Measurements from ENCODE around the gene UBAP1.
"Not testable (repeated sequence)": the region's sequence is repeated elsewhere in the genome, so short reads cannot be mapped to it uniquely, and the experiment has no call there.

Gene UBAP1

DNA sequence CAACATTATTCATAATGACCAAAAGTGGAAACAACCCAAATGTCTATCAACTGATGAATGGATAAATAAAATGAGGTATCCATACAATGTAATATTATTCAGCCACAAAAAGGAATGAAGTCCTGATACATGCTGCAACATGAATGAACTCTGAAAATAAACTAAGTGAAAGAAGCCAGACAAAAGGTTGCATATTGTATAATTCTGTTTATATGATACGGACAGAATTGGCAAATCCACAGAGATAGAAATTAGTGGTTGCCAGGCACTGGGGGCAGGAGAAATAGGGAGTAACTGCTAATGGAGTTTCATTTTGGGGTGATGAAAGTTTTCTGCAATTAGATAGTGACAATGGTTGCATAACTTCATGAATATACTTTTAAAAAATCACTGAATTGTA, 103.3 kb downstream of the UBAP1 start:
- no peak for DNase-seq (ENCODE audit: low read depth)
- TF ChIP-seq, protein P1, sequence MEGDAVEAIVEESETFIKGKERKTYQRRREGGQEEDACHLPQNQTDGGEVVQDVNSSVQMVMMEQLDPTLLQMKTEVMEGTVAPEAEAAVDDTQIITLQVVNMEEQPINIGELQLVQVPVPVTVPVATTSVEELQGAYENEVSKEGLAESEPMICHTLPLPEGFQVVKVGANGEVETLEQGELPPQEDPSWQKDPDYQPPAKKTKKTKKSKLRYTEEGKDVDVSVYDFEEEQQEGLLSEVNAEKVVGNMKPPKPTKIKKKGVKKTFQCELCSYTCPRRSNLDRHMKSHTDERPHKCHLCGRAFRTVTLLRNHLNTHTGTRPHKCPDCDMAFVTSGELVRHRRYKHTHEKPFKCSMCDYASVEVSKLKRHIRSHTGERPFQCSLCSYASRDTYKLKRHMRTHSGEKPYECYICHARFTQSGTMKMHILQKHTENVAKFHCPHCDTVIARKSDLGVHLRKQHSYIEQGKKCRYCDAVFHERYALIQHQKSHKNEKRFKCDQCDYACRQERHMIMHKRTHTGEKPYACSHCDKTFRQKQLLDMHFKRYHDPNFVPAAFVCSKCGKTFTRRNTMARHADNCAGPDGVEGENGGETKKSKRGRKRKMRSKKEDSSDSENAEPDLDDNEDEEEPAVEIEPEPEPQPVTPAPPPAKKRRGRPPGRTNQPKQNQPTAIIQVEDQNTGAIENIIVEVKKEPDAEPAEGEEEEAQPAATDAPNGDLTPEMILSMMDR (conservative IDR thresholded peaks at IDR 0.05; ENCODE audit: low read depth, low read length), result no peak

DNA sequence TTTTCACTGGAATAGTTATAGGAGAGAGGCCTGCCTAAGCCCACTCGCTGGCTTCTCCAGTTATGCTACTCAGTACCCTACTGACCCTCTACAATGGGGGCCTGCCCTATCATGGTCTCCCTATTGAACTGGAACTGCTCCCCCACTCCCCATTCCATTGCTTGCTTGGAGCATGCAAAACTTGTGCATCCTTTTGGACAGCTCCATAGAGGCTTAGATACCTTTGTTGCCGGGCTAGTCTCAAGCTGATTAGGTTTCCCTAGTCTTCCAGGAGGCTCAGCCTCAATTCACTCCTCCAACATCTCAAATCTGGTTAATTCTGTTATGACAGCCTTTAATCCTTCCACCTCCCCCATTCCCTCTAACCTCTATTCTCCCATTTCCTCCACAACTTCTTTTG, 110.3 kb downstream of the UBAP1 start:
- no peak overlapping the region for H3K4me3 ChIP-seq (ENCODE audit: low read depth, low read length)
- TF ChIP-seq, protein P1 (conservative IDR thresholded peaks at IDR 0.05; ENCODE audit: low read depth, low read length), result no peak
- no peak for DNase-seq (ENCODE audit: low read depth)

More for the DNA sequence above, 103.3 kb downstream of the UBAP1 start:
- no peak overlapping the region for H3K4me3 ChIP-seq (ENCODE audit: low read depth, low read length)

DNA sequence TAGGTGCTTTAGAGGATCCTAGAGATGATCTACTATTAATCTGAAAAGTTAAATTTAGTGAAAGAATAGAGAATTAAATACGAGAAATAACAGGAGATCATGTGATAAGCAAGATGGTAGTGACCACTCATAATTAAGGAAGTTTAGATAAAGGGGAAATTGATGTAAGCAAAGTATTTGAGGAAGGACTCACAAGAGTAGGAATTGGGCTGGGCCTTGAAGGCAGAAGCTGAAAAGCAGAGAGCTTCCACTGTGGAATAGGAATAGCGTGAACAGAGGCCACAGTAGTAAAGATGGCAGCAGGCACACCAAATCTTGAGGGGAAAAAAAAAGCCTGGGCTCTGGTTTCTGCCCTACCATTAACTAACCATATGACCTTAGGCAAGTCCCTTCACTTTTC, 112.2 kb downstream of the UBAP1 start:
- no peak overlapping the region for H3K4me3 ChIP-seq (ENCODE audit: low read depth, low read length)
- TF ChIP-seq, protein P1 (conservative IDR thresholded peaks at IDR 0.05; ENCODE audit: low read depth, low read length), result no peak
- no peak for DNase-seq (ENCODE audit: low read depth)

DNA sequence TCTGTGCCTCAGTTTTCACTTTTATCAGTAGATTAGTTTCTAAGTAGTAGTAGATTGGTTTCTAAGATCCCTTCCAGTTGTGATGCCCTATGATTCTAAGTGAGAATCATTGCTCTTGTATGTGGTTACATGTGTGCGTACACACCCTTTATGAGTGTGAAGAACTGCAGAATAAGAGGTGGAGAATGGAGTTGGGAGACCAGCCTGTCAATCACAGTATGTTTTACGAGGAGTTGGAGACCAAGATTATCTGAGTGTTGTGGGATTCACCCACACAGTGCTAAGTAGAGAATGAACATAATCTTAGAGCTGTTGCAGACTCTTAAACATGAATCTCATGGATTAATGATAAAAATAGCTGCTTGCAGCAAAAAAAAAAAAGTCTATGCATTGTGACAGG, 112.6 kb downstream of the UBAP1 start:
- TF ChIP-seq, protein P1 (conservative IDR thresholded peaks at IDR 0.05; ENCODE audit: low read depth, low read length), result no peak
- H3K4me3 ChIP-seq (ENCODE audit: low read depth, low read length), result no peak overlapping the region
- DNase-seq (ENCODE audit: low read depth), result no peak

DNA sequence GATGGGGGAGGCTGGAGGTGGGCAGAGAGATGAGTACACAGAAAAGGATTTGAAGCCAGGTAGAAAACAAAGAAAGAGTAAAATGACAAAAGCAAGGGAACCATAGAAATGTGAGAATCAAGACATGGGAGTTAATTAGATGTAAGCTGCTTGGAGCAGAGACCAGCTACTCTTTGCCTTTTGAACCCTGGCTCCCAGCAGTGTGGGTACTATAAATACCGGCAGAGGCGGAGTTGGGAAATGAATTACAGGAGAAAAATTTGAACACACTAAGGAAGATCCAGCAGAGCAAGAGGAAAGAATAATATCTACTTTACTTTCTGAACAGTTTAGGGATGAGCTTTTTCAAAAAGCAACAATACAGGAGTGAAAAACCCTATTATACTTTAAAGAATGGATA, 113.7 kb downstream of the UBAP1 start:
- no peak overlapping the region for H3K4me3 ChIP-seq (ENCODE audit: low read depth, low read length)
- TF ChIP-seq, protein P1 (conservative IDR thresholded peaks at IDR 0.05; ENCODE audit: low read depth, low read length), result no peak
- DNase-seq (ENCODE audit: low read depth), result no peak

DNA sequence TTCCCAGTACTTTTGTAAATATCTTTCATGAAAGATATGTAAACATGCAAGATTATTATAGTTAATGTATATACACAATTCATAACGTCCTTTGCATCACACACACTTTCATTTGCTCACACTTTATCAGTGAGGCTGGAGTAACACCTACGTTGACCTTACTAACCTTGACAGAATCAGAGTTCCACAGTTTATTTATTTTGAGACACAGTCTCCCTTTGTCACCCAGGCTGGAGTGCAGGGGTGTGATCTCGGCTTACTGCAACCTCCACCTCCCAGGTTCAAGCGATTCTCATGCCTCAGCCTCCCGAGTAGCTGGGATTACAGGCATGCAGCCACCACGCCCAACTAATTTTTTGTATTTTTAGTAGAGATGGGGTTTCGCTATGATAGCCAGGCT, 122.2 kb downstream of the UBAP1 start:
- not testable (repeated sequence) for DNase-seq (ENCODE audit: low read depth); H3K4me3 ChIP-seq (ENCODE audit: low read depth, low read length)

All from choroid plexus epithelial cell (primary cell).